ENCODE data around the gene AKT2. TPM values are rescaled to one million over a fixed set of nuclear protein-coding genes. Genes with fewer than 3 reads are reported as not detected.

Gene AKT2
- total RNA-seq, 1 experiment from 2014 or later: 141 TPM

DNA sequence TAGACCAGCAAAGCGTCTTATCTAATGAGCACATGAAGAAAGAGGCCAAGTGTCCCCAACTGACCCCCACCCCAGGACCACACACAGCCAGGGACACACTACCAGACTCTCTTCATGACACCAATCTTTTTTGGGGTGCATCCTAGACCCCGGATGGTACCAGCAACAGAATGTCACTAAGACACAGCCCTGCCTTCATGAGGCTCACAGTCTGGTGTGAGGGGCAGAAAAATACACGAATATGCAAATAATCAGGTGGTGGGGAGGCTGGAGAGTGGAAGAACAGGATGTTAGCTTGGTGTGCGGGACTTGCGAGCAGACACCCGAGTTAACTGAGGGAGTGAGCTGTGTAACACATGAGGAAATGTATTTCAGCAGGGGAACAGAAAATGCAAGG, 17.5 kb downstream of the AKT2 start:
- DNase-seq (ENCODE audit: low read depth, low spot score): no peak
- peaks cover 3 to 11% of the 10 kb centered on the region in 2 experiments; a peak in 2 of 4 replicates for H3K36me3 ChIP-seq (ENCODE audit: control insufficient read depth in 1 of 2, insufficient read depth in 2 of 2, low read length in 2 of 2)
- BruUV-seq (replicated peaks): no TSS peak
- H4K20me1 ChIP-seq (ENCODE audit: insufficient read depth): no peaks in the 10 kb centered on the region
- intact Hi-C loops (cut with micrococcal nuclease): no loop called here
- ChIA-PET RAD21 (ENCODE audit: low non-redundant PET in 1 of 2, low total read pairs in 2 of 2, uncharacterized antibody in 2 of 2, unreplicated experiment in 2 of 2) (no interaction called here), CTCF (no interaction called here), POLR2A (no interaction called here)
- TF ChIP-seq EZH2phosphoT487 (IDR thresholded peaks at IDR 0.05; ENCODE audit: borderline replicate concordance): no peak
- no peak for TF ChIP-seq EZH2 (IDR thresholded peaks at IDR 0.05)
- no peak for TF ChIP-seq SP1 (IDR thresholded peaks at IDR 0.05; ENCODE audit: low read depth)
- TF ChIP-seq, protein P1, sequence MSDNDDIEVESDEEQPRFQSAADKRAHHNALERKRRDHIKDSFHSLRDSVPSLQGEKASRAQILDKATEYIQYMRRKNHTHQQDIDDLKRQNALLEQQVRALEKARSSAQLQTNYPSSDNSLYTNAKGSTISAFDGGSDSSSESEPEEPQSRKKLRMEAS (IDR thresholded peaks at IDR 0.05): no peak
- no peak overlapping the region for H3K9ac ChIP-seq (ENCODE audit: low read length)
- H3K4me1 ChIP-seq (ENCODE audit: control insufficient read depth in 1 of 2, insufficient read depth in 2 of 2, low read length in 2 of 2): no peaks in the 10 kb centered on the region
- H3K9me2 ChIP-seq (ENCODE audit: insufficient read depth): no peaks in the 10 kb centered on the region
- H3K27me3 ChIP-seq (ENCODE audit: insufficient read depth, low read length): no peaks in the 10 kb centered on the region
- peaks cover 52% of the 10 kb centered on the region; the same call in 1 of the 2 replicates for H3K79me2 ChIP-seq (ENCODE audit: insufficient read depth, low read length)
- H3K9me3 ChIP-seq (ENCODE audit: control insufficient read depth in 1 of 2, insufficient read depth in 1 of 2, low read depth in 1 of 2, low read length in 2 of 2): no peaks in the 10 kb centered on the region
- H3K4me3 ChIP-seq (replicated peaks in 1 of 2; ENCODE audit: low read depth in 1 of 2, low read length in 2 of 2): no peak overlapping the region
- H3K27ac ChIP-seq (ENCODE audit: low read depth, low read length): no peak overlapping the region
- no peak overlapping the region for H2AFZ ChIP-seq (ENCODE audit: low read depth, low read length, poor library complexity, severe bottlenecking)
- ATAC-seq: no peak
- no peak overlapping the region for H3K4me2 ChIP-seq (ENCODE audit: low read length)

DNA sequence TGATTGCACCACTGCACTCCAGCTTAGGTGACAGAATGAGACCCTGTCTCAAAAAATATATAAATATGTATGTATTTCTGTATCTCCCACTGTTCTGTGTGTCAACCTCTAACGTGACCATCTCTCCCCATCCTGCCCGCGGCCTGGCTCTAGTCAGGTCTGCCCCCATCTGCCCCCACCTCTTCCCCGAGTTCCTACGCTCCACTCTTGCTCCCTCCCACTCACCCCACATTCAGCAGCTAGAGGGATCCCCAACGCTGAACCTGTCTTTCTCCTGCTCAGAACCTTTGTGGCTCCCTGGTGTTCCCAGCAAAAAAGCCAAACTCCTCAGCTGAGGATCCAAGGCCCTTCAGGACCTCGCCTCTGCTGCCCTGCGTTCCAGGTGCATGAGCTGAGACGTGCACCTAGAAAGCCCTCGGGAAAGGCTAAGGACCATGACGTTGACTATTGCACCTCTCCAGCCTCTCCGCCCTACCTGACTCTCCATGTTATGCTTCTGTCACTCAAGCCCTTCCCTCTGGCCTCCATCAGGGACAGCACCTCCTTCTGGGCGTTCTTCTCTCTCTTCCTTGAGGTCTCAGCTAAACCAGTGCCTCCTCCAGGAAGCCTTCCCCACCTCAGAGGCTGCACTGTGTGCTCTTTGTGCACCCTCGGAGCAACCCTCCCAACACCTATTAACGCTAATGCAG, 18.1 kb downstream of the AKT2 start:
- Histone ChIP-seq H3K9me2 (ENCODE audit: insufficient read depth) (no peaks in the 10 kb centered on the region), H4K20me1 (ENCODE audit: insufficient read depth) (no peaks in the 10 kb centered on the region), H3K36me3 (ENCODE audit: control insufficient read depth in 1 of 2, insufficient read depth in 2 of 2, low read length in 2 of 2) (peaks cover 0 to 14% of the 10 kb centered on the region in 2 experiments; a peak in 2 of 4 replicates), H3K9me3 (ENCODE audit: control insufficient read depth in 1 of 2, insufficient read depth in 1 of 2, low read depth in 1 of 2, low read length in 2 of 2) (no peaks in the 10 kb centered on the region), H3K27me3 (ENCODE audit: insufficient read depth, low read length) (no peaks in the 10 kb centered on the region), H3K4me2 (ENCODE audit: low read length) (no peak overlapping the region), H3K4me1 (ENCODE audit: control insufficient read depth in 1 of 2, insufficient read depth in 2 of 2, low read length in 2 of 2) (no peaks in the 10 kb centered on the region), H2AFZ (ENCODE audit: low read depth, low read length, poor library complexity, severe bottlenecking) (no peak overlapping the region), H3K27ac (ENCODE audit: low read depth, low read length) (no peak overlapping the region), H3K4me3 (replicated peaks in 1 of 2; ENCODE audit: low read depth in 1 of 2, low read length in 2 of 2) (no peak overlapping the region), H3K9ac (ENCODE audit: low read length) (no peak overlapping the region), H3K79me2 (ENCODE audit: insufficient read depth, low read length) (peaks cover 47% of the 10 kb centered on the region; the same call in 1 of the 2 replicates)
- no peak for TF ChIP-seq RAD21 (IDR thresholded peaks at IDR 0.05; ENCODE audit: low read depth)
- TF ChIP-seq, protein P2, sequence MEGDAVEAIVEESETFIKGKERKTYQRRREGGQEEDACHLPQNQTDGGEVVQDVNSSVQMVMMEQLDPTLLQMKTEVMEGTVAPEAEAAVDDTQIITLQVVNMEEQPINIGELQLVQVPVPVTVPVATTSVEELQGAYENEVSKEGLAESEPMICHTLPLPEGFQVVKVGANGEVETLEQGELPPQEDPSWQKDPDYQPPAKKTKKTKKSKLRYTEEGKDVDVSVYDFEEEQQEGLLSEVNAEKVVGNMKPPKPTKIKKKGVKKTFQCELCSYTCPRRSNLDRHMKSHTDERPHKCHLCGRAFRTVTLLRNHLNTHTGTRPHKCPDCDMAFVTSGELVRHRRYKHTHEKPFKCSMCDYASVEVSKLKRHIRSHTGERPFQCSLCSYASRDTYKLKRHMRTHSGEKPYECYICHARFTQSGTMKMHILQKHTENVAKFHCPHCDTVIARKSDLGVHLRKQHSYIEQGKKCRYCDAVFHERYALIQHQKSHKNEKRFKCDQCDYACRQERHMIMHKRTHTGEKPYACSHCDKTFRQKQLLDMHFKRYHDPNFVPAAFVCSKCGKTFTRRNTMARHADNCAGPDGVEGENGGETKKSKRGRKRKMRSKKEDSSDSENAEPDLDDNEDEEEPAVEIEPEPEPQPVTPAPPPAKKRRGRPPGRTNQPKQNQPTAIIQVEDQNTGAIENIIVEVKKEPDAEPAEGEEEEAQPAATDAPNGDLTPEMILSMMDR (IDR thresholded peaks at IDR 0.05 in 2 of 3, conservative IDR thresholded peaks at IDR 0.05 in 1 of 3; ENCODE audit: borderline replicate concordance in 1 of 3, insufficient read depth in 1 of 3, low read depth in 2 of 3, low read length in 2 of 3): peak in 1 of 3 experiments; percentile 21; a peak in 1 of 6 replicates
- intact Hi-C loops (cut with micrococcal nuclease): no loop called here
- RAD21 ChIA-PET (ENCODE audit: low non-redundant PET in 1 of 2, low total read pairs in 2 of 2, uncharacterized antibody in 2 of 2, unreplicated experiment in 2 of 2): no interaction called here
- ATAC-seq: peak; percentile 61; the same call in 1 of the 2 replicates
- BruUV-seq (replicated peaks): no TSS peak
- CTCF ChIA-PET: no interaction called here
- POLR2A ChIA-PET: no interaction called here
- DNase-seq (ENCODE audit: low read depth, low spot score): no peak
